Measurements from ENCODE around the gene MEI1.

DNA sequence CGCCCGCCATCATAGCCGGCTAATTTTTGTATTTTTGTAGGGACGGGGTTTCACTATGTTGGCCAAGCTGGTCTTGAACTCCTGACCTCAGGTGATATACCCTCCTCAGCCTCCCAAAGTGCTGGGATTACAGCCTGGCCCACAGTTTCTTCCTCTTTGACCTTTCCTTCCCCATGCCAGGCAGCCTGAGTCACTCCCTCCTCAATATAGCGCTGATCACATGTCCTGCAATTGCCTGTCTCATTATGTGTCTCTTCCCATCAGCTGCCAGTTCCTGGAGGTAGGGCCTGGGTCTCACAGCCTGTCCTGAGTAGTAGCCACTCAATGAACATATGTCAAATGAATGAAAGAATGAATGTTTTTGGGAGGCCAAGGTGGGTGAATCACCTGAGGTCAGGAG lies 58.2 kb downstream of the MEI1 start:
- TF ChIP-seq CTCF (IDR thresholded peaks at IDR 0.05; ENCODE audit: low read depth, low read length) (no peak), EZH2phosphoT487 (IDR thresholded peaks at IDR 0.05; ENCODE audit: low read depth) (no peak)

All from OCI-LY3 (cell line).